K562 (cell line): ENCODE measurements around the gene POLR3H. TPM values are rescaled to one million over a fixed set of nuclear protein-coding genes. Genes with fewer than 3 reads are reported as not detected.
A peak's percentile ranks its signal among the peaks of the same experiment; 100 is the strongest.

Experiments
- CCNT2 ChIP-seq: IDR thresholded peaks from 2 replicates; pipeline ENCODE4 v1.6.1; 2011; ENCODE audit warnings: borderline replicate concordance, low read depth, mild to moderate bottlenecking, moderate library complexity, mixed read lengths, low read length; ENCODE audit not compliant: insufficient read length; ENCODE audit errors: extremely low read depth
- COPS2 ChIP-seq: fragments of 450-650 bp; conservative IDR thresholded peaks from 2 replicates; pipeline ENCODE4 v1.6.1; 2016; ENCODE audit warnings: mild to moderate bottlenecking, moderate library complexity
- CTBP1 ChIP-seq: fragments of 450-650 bp; IDR thresholded peaks from 2 replicates; pipeline ENCODE4 v1.6.1; 2016; ENCODE audit warnings: borderline replicate concordance
- ELF1 ChIP-seq: fragments of 200-800 bp; sonication (Bioruptor generic); IDR thresholded peaks from 2 replicates; pipeline ENCODE4 v1.6.1; 2016; ENCODE audit warnings: missing genetic modification characterization, missing compliant biosample characterization
- KHSRP ChIP-seq: fragments of 450-650 bp; IDR thresholded peaks from 2 replicates; pipeline ENCODE4 v1.6.1; 2017
- POLR2G ChIP-seq: fragments of 200-400 bp; formaldehyde crosslinking; IDR thresholded peaks from 2 replicates; pipeline ENCODE4 v1.6.1; 2017; ENCODE audit warnings: low read depth, mild to moderate bottlenecking, antibody characterized with exemption, low read length, moderate library complexity
- RBBP5 ChIP-seq: fragments of 200-600 bp; sonication (generic); IDR thresholded peaks from 2 replicates; pipeline ENCODE4 v1.6.1; 2012; ENCODE audit warnings: borderline replicate concordance, mild to moderate bottlenecking, low read length, control low read depth, inconsistent platforms; ENCODE audit not compliant: insufficient read depth, poor library complexity, severe bottlenecking
- SAFB ChIP-seq: fragments of 200-400 bp; formaldehyde crosslinking; IDR thresholded peaks from 2 replicates; pipeline ENCODE4 v1.6.1; 2017; ENCODE audit warnings: low read depth, low read length, borderline replicate concordance
- SMAD1 ChIP-seq: fragments of 150-350 bp; IDR thresholded peaks from 2 replicates; pipeline ENCODE4 v1.6.1; 2014; ENCODE audit warnings: low read length, low read depth; ENCODE audit not compliant: partially characterized antibody
- SRSF7 ChIP-seq: fragments of 200-400 bp; formaldehyde crosslinking; optimal IDR thresholded peaks from 2 replicates; pipeline ENCODE3; 2017; ENCODE audit warnings: mild to moderate bottlenecking, low read depth, low read length
- ZNF134 ChIP-seq: fragments of 250-450 bp; sonication (Bioruptor Pico); conservative IDR thresholded peaks from 2 replicates; pipeline ENCODE4 v1.4.0; 2020
- ZNF24 ChIP-seq: fragments of 450-650 bp; IDR thresholded peaks from 2 replicates; pipeline ENCODE4 v1.6.1; 2016
- ZNF41 ChIP-seq: fragments of 250-450 bp; sonication (Bioruptor Pico); conservative IDR thresholded peaks from 2 replicates; pipeline ENCODE4 v1.4.0; 2020; ENCODE audit warnings: mild to moderate bottlenecking
- polyA plus RNA-seq, 8 experiments: library from polyadenylated mRNA; depleted of rRNA in 4 of 8; stranded (reverse) in 5 of 8; unstranded in 3 of 8; fragments of >200 nt; fragmentation: Nextera tagmentation in 2 of 8; fragmentation: Illumina TruSeq in 1 of 8; extraction: Ambion mirVana in 2 of 8; extraction: Trizol in 1 of 8; gene quantifications; 2 replicates each; pipeline versions ENCODE4 v1.2.1 to v1.2.3, GENCODE V29; 2011 to 2014; ENCODE audit warnings: inconsistent platforms in 1 of 8, missing spikeins in 1 of 8
- total RNA-seq, 7 experiments: library from RNA; depleted of rRNA in 6 of 7; stranded (reverse); fragments of >200 nt in 6 of 7; fragmentation: Illumina TruSeq in 2 of 7; extraction: Trizol in 2 of 7; gene quantifications; 2 replicates each; pipeline versions ENCODE4 v1.2.1 to v1.2.3, GENCODE V29; 2011 to 2021; ENCODE audit warnings: low replicate concordance in 1 of 7
- TF ChIP-seq, protein P1 (sequence below): fragments of 450-650 bp; IDR thresholded peaks from 2 replicates; pipeline ENCODE4 v1.6.1; 2014; ENCODE audit warnings: low read depth, mild to moderate bottlenecking, moderate library complexity, borderline replicate concordance
- TF ChIP-seq, protein P2 (sequence below), 2 experiments: IDR thresholded peaks; 2 replicates each; pipeline ENCODE4 v1.6.1; 2011; ENCODE audit warnings: borderline replicate concordance in 1 of 2, control low read depth in 1 of 2, low read depth in 1 of 2, low read length in 1 of 2, mild to moderate bottlenecking in 1 of 2, mixed read lengths in 1 of 2, moderate library complexity in 1 of 2; ENCODE audit not compliant: insufficient read depth in 1 of 2, insufficient read length in 1 of 2, poor library complexity in 1 of 2, severe bottlenecking in 1 of 2; ENCODE audit errors: extremely low read depth in 1 of 2
- TF ChIP-seq, protein P3 (sequence below), 2 experiments: fragments of 450-650 bp; conservative IDR thresholded peaks; 2 replicates each; pipeline ENCODE4 v1.6.1; 2017; ENCODE audit warnings: mild to moderate bottlenecking in 2 of 2, moderate library complexity in 2 of 2
- TF ChIP-seq, protein P4 (sequence below): IDR thresholded peaks from 2 replicates; pipeline ENCODE4 v1.6.1; 2011; ENCODE audit warnings: borderline replicate concordance, low read depth, mild to moderate bottlenecking, moderate library complexity, low read length; ENCODE audit not compliant: insufficient read depth, poor library complexity, severe bottlenecking

POLR3H gene
- total and polyA plus RNA-seq, 9 of the 15 experiments (the other 6 are each of a cell fraction or from before 2014, with no cell fraction given), result 5.3 to 48.4 (median 22.2) TPM

DNA sequence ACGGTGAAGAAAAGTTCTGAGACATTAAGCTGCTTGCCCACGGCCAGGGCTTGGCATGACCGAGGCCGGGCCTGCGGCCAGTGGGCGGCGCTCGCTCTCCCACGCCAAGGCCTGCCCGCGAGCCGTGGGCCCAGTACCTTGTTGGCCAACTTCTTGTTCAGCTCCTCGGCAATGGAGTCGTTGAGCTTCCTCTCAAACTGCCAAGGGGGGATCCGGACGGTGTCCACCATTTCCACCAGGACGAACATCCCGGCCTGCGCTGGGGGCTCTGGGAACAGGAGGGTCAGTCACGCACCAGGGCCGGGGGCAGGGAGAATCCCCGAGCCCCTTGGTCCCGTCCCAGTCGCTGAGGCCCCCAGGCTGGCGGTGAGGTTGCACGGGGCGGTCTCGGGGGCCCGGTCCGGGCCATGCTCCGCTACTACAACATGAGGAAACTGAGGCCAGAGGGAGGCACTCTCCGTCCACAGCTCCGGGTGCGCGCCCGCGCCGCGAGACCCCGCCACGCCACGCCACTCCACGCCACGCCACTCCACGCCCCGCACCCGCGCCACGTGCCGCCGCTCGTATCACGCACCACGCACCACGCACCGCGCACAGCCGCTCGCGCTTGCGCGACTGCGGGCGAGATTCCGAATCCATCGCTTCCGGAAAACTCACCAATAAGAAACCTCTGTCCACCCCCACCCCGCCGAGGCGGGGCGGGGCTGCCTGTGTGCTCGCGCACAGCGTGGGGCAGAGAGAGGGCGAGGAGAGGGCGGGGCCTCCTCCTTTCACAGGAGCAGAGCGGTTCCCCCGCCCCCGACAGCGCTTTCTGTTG lies at the start of gene POLR3H (continued):
- no peak for TF ChIP-seq ZNF41 (CRISPR knock-in tag)
- no peak for TF ChIP-seq SRSF7
- no peak for TF ChIP-seq ZNF24
- no peak for TF ChIP-seq SMAD1
- peak; percentile 63 for TF ChIP-seq CCNT2
- TF ChIP-seq, protein P1, sequence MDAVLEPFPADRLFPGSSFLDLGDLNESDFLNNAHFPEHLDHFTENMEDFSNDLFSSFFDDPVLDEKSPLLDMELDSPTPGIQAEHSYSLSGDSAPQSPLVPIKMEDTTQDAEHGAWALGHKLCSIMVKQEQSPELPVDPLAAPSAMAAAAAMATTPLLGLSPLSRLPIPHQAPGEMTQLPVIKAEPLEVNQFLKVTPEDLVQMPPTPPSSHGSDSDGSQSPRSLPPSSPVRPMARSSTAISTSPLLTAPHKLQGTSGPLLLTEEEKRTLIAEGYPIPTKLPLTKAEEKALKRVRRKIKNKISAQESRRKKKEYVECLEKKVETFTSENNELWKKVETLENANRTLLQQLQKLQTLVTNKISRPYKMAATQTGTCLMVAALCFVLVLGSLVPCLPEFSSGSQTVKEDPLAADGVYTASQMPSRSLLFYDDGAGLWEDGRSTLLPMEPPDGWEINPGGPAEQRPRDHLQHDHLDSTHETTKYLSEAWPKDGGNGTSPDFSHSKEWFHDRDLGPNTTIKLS, result peak; percentile 50; the same call in 1 of the 2 replicates
- TF ChIP-seq, protein P2, sequence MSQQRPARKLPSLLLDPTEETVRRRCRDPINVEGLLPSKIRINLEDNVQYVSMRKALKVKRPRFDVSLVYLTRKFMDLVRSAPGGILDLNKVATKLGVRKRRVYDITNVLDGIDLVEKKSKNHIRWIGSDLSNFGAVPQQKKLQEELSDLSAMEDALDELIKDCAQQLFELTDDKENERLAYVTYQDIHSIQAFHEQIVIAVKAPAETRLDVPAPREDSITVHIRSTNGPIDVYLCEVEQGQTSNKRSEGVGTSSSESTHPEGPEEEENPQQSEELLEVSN (IDR thresholded peaks at IDR 0.05; ENCODE audit: borderline replicate concordance in 1 of 2, extremely low read depth in 1 of 2, insufficient read depth in 1 of 2, insufficient read length in 1 of 2, low read depth in 1 of 2, low read length in 1 of 2, poor library complexity in 1 of 2, severe bottlenecking in 1 of 2), result peak; percentile 30 to 43
- TF ChIP-seq COPS2, result no peak
- TF ChIP-seq, protein P3, sequence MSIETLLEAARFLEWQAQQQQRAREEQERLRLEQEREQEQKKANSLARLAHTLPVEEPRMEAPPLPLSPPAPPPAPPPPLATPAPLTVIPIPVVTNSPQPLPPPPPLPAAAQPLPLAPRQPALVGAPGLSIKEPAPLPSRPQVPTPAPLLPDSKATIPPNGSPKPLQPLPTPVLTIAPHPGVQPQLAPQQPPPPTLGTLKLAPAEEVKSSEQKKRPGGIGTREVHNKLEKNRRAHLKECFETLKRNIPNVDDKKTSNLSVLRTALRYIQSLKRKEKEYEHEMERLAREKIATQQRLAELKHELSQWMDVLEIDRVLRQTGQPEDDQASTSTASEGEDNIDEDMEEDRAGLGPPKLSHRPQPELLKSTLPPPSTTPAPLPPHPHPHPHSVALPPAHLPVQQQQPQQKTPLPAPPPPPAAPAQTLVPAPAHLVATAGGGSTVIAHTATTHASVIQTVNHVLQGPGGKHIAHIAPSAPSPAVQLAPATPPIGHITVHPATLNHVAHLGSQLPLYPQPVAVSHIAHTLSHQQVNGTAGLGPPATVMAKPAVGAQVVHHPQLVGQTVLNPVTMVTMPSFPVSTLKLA (conservative IDR thresholded peaks at IDR 0.05), result peak; percentile 50 to 74
- peak; percentile 88 for TF ChIP-seq POLR2G
- TF ChIP-seq KHSRP, result 0 out of 2 replicates have a peak, but pooled peaks have one; percentile 18
- TF ChIP-seq CTBP1, result peak; percentile 38; the same call in 1 of the 2 replicates
- TF ChIP-seq, protein P4, sequence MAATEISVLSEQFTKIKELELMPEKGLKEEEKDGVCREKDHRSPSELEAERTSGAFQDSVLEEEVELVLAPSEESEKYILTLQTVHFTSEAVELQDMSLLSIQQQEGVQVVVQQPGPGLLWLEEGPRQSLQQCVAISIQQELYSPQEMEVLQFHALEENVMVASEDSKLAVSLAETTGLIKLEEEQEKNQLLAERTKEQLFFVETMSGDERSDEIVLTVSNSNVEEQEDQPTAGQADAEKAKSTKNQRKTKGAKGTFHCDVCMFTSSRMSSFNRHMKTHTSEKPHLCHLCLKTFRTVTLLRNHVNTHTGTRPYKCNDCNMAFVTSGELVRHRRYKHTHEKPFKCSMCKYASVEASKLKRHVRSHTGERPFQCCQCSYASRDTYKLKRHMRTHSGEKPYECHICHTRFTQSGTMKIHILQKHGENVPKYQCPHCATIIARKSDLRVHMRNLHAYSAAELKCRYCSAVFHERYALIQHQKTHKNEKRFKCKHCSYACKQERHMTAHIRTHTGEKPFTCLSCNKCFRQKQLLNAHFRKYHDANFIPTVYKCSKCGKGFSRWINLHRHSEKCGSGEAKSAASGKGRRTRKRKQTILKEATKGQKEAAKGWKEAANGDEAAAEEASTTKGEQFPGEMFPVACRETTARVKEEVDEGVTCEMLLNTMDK, result peak; percentile 17
- peak; percentile 60 for TF ChIP-seq RBBP5
- no peak for TF ChIP-seq ZNF134 (CRISPR knock-in tag)
- peak; percentile 98 for TF ChIP-seq SAFB
- TF ChIP-seq ELF1, result peak; percentile 85
